Thyroid gland (tissue), 4 donors: ENCODE data around the gene CLASP1.

ENCODE experiments used
- CTCF ChIP-seq, 6 experiments: fragments of 200-600 bp in 3 of 6; fragments of 450-650 bp in 3 of 6; sonication (generic) in 3 of 6; IDR thresholded peaks; one replicate each; pipeline ENCODE4 v1.5.1; 2016 to 2019; ENCODE audit warnings: antibody characterized with exemption in 6 of 6, mild to moderate bottlenecking in 2 of 6, inconsistent platforms in 1 of 6, moderate library complexity in 1 of 6
- POLR2A ChIP-seq, 2 donors: fragments of 450-650 bp; IDR thresholded peaks; one replicate each; pipeline ENCODE4 v1.6.1; 2017; ENCODE audit warnings: antibody characterized with exemption in 2 of 2, mild to moderate bottlenecking in 2 of 2, moderate library complexity in 1 of 2

GRCh38 chr2:121362774-121363173, 286.5 kb downstream of the CLASP1 start:
- TF ChIP-seq POLR2A (IDR thresholded peaks at IDR 0.05) (no peak), CTCF (IDR thresholded peaks at IDR 0.05) (no peak)
